ENCODE measurements around the gene TTI1.

DNA sequence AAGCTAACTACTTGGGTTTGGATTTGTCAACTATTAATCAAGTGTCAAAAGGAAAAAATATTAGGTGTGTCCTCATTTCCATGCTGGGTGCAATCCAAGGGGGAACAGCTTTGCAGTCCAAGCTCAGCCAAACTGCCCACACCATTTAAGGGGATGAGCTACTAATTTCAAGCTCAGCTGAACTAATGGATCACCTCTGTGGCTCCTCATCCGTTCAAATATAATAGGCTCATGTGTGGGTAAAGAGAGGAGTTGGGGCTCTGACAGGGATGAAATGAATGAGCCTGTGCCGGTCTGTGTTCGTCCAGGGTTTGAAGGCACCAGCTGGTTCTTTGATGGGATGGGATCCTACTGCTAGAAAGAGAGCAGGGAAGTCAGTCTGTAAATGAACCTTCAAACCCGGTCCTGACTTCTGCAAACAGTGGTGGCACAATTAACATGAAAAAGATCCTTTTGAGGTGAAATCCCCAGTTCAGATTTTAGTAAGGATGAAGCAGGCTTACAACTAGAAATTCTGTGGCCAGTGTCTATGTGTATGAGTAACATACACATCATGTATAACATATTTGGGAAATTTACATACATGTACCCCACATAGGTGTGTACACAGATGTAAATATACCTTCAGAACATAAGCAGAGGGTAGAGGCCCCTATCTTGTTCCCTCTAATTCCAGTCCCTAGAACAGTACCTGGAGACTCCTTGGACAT, 41.9 kb downstream of the TTI1 start:
- TF ChIP-seq, protein P1, sequence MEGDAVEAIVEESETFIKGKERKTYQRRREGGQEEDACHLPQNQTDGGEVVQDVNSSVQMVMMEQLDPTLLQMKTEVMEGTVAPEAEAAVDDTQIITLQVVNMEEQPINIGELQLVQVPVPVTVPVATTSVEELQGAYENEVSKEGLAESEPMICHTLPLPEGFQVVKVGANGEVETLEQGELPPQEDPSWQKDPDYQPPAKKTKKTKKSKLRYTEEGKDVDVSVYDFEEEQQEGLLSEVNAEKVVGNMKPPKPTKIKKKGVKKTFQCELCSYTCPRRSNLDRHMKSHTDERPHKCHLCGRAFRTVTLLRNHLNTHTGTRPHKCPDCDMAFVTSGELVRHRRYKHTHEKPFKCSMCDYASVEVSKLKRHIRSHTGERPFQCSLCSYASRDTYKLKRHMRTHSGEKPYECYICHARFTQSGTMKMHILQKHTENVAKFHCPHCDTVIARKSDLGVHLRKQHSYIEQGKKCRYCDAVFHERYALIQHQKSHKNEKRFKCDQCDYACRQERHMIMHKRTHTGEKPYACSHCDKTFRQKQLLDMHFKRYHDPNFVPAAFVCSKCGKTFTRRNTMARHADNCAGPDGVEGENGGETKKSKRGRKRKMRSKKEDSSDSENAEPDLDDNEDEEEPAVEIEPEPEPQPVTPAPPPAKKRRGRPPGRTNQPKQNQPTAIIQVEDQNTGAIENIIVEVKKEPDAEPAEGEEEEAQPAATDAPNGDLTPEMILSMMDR (IDR thresholded peaks at IDR 0.05), result no peak
- TF ChIP-seq EZH2 (IDR thresholded peaks at IDR 0.05; ENCODE audit: borderline replicate concordance, insufficient read depth, low read depth, low read length, poor library complexity, severe bottlenecking), result no peak

All from B cell (primary cell).